GM21515 (cell line): ENCODE measurements around the gene DTX3.
"Not testable (repeated sequence)": the region's sequence is repeated elsewhere in the genome, so short reads cannot be mapped to it uniquely, and the experiment has no call there.

Experiments used
- ATAC-seq: cut with Tn5 transposase; IDR thresholded peaks from one replicate; pipeline ENCODE4 v1.9.1; 2021; ENCODE audit not compliant: unreplicated experiment

Gene DTX3, protein sequence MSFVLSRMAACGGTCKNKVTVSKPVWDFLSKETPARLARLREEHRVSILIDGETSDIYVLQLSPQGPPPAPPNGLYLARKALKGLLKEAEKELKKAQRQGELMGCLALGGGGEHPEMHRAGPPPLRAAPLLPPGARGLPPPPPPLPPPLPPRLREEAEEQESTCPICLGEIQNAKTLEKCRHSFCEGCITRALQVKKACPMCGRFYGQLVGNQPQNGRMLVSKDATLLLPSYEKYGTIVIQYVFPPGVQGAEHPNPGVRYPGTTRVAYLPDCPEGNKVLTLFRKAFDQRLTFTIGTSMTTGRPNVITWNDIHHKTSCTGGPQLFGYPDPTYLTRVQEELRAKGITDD

DNA sequence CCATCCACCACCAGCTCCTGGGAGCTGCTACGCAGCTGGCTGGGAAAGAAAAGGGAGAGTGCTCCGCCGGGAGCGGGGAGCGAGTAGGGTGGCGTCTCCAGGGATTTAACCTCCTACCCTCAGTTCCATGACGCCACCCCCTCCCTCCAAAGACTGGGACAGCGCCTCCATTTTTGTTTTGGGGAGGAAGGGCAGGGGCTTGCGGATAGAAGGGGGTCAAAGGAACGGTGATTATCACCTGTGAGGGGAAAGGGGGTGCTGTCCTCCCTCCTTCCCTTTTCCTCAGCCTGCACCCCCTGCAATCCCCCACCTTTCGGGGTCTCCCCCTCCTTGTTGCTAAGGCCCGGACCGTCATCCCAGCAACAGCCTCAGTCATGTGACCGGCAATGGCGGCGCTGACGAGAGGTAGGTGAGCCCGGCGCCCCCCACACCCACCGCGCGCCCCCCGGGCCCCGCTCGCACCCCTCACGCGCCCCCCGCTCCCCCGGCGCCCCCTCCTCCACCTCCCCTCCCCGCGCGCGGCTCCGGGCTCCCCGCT, at the start of gene DTX3:
Gene DTX3 (plus strand): TSS at position 371 of the 538 bp plus-strand sequence. CDS start 1,694 bp downstream, outside the sequence.
- ATAC-seq, result no peak

DNA sequence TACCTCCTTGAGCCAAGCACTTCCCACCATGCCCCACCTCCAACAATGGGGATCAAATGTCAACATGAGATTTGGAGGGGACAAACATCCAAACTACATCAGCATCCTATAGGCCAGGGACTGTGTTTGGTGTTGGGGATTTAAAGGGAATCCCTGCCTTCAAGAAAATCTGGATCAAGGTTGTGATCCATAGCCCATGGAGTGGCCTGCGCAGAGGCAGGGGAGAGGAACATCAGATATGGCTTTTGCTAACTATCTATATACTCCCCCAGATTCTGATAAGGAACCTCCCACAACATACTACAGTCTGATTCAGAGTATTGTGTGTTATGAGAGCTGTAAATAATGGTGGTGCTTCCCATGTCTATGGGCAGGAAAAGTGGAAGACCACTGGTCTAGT, 49.7 kb upstream of the DTX3 start:
- no peak for ATAC-seq

- no peak for ATAC-seq
Measured at GRCh38 chr12:57558864-57559263, 45.8 kb upstream of the DTX3 start.

- no peak for ATAC-seq
Measured at GRCh38 chr12:57560516-57560915, 44.1 kb upstream of the DTX3 start.

DNA sequence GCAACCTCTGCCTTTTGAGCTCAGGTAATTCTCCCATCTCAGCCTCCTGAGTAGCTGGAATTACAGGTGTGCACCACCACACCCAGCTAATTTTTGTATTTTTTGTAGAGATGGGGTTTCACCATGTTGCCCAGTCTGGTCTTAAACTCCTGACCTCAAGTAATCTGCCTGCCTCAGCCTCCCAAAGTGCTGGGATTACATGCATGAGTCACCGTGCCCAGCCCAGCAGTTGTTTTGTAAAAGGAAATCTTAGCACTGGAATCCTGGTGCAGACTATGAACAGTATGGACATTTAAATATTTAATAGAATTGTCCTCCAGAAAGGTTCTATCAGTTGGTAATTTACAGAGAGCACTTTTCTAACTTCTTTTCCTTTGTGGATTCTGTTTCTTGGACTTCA, 43.5 kb upstream of the DTX3 start:
- not testable (repeated sequence) for ATAC-seq

- ATAC-seq, result no peak
Measured at GRCh38 chr12:57563358-57563757, 41.3 kb upstream of the DTX3 start.

DNA sequence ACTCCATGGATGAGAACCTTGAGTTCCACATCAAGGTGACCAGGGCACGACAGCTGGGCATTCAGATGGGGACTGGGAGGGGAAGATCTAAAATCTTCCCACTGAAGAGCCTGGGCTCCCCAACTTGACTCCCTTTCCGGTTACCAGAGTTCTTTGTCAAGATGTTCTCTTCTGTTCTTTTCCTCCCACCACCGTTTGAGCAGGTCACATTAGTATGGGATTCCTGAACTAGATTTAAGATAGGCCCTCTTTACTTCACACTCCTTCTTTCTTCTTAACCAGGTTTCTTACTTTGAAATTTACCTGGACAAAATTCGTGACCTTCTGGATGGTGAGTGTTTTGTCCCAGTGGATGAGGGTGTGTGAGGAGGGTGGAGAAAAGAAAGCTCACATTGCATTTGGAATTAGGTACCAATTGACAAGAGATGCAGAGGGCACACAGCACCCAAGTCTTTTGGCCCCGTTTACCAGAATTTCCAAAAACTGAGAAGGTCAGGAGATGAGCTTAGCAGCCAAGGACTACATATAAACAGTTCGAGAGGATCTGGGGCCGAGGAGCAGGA, 40.4 kb upstream of the DTX3 start:
- no peak for ATAC-seq

- no peak for ATAC-seq
Measured at GRCh38 chr12:57568838-57569237, 35.8 kb upstream of the DTX3 start.

- ATAC-seq, result no peak
Measured at GRCh38 chr12:57569858-57570257, 34.8 kb upstream of the DTX3 start.

DNA sequence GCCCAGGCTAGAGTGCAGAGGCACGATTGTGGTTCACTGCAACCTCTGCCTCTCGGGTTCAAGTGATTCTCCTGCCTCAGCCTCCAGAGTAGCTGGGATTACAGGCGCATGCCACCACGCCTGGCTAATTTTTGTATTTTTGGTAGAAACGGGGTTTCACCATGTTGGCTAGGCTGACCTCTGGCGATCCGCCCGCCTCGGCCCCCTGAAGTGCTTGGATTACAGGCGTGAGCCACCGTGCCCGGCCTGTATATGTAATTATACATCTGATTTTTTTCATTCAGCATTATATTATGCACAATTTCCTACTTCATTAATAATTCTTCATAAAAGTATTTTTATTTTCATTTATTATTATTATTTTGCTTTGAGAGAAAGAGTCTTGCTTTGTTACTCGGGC, 34.2 kb upstream of the DTX3 start:
- not testable (repeated sequence) for ATAC-seq

DNA sequence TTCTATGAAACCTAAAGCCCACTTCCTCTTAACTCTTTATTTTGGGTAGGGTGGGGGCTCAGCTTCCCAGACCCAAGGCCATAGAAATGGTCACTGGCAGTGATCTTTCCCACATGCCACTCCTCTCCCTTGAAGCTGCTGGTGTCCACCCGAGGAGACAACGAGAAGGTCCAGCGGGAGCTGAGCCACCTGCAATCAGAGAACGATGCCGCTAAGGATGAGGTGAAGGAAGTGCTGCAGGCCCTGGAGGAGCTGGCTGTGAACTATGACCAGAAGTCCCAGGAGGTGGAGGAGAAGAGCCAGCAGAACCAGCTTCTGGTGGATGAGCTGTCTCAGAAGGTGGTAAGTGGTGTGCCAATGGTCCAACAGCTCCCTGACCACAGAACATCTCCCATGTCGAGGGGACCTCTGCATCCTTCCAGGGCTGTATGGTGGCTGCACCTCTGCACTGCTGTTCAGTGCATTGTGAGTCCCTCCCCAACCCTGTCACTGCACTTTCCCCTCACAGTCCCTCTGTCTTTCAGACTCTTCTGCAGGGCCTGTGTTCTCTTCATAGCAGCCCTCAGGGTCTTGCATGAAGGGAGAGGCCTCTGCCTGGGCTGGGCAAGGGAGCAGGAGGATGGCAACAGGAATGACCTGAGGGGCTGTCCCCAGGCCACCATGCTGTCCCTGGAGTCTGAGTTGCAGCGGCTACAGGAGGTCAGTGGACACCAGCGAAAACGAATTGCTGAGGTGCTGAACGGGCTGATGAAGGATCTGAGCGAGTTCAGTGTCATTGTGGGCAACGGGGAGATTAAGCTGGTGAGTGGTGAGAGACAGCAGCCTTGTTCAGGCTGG, 32.5 kb upstream of the DTX3 start:
- ATAC-seq, result no peak

DNA sequence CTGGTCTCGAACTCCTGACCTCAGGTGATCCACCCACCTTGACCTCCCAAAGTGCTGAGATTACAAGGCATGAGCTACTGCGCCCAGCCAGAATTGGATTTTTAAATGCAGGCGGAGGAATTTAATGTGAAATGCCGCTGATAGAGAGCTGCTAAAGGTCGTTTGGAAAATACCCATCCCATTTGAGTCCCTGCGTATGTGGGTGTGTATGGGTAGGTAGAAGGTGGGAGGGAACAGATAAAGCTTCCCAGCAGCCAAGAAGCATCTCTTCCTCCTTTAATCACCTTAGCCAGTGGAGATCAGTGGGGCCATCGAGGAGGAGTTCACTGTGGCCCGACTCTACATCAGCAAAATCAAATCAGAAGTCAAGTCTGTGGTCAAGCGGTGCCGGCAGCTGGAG, 29.8 kb upstream of the DTX3 start:
- no peak for ATAC-seq

- ATAC-seq, result no peak
Measured at GRCh38 chr12:57575771-57576612, 28.6 kb upstream of the DTX3 start.

DNA sequence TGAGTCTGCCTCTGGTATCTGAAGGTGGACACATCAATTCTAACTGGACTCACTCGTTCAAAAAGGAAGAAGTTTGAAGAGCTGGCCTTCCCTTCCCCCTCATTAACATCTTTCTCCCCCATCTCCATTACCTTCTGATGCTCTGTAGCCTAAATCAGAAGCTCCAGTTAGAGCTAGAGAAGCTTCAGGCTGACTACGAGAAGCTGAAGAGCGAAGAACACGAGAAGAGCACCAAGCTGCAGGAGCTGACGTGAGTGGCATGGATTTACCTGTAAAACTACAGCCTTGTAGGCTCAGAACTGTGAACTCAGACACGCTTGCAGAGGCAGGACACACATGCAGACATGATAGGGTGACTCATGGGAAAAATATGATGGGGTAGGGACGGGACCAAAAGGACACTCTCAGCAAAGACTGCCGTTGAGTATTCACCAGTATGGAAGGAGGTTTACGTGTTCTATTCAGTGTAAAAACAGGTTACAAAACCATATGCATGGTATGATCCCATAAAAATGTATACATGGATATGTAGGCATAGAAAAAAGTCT, 27.9 kb upstream of the DTX3 start:
- ATAC-seq, result no peak

DNA sequence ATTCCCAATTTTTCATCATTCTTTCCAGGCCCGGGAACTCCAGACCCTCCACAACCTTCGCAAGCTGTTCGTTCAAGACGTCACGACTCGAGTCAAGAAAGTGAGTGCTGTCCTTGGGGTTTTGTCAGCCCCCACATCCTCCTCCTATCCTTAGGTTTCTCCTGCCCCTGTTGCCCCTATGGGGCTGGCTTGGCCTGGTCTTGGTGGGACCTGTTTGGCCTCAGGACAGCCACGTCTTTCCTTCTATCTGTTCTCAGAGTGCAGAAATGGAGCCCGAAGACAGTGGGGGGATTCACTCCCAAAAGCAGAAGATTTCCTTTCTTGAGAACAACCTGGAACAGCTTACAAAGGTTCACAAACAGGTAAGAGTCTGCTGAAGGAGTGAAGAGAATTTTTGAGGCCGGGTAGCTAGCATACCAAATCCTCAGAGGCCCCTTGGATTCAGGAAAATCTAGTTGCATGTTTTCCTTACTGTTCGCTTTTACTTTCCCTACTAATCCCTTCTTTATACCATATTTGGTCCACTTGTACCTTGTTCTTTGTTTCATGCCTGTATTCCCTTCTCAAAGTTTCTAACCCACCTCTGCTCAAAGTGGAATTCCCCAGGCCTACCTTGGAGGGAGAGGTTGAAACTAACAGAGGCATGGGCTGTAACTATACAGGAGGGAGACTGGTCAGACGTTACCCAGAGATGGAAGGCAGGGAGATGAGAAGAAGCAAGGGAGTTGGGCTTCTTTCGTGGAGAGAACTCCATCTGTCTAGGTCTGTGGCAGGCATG, 26.5 kb upstream of the DTX3 start:
- no peak for ATAC-seq

DNA sequence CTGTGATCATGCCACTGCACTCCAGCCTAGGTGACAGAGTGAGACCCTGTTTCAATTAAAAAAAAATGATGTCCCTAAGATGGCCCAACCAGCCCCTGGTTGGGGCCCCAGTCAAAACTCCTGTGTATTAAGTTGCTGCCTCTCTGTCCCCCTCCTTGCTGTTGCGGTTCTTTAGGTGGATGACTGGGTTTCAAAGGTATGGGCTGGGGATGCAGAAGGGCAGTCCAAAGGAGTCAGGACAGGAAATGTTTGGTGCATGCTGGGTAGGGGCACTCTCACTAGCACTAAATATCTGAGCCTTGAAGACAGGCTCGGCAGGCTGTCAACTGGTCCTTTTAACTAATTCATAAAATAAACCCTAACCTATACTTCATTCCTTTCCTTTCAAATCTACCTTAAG, 25.6 kb upstream of the DTX3 start:
- ATAC-seq, result no peak

DNA sequence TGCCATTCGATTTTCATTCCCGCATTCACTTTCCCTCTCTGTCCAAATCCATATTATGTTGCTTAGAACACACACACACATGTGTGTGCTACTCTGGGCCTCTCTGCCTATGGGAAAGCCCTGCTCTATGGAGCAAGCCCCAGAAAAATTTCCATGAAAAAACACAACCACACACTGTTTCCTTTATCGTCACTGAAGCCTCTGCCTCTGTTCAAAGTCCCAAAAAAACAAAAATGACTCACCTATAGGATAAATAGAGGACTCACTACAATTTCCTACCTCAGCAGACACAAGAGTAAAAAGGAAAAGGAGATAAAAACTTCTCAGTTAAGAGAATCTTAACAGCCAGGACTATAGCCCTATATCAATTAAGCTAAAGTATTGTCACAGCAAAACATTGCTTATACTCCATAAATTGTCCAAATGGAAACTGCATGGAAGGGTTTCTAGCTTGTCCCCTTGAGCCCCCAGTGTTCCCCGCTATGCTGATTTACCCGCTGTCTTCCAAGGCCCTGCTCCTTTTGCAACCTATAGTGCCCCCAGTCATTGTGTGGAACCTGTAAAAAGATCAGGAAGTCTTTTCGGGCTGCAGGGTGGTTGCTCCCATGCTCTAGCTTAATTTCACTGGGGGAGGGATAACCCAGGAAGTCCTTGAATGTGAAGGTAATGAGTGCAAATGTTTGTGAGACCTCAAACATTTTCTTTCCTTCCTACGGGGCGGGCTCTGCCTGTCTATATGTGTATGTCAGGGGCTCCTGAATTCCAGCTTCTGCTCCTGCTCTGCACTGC, 24.8 kb upstream of the DTX3 start:
- no peak for ATAC-seq

DNA sequence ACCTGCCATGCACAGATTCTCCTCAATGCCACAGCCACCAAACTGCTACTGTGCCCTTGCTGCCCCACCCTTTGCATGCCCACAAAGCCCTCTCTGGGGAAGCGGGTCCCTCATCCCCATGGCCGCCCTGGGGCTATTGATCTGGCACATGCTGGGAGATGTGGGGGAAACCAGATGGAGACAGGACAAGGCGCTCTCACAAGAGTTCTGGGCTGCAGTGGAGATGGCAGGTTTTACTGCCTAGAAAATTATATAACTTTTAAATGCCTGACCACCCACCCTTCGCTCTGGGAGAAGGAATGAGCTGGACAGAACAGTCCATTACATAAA, 24.2 kb upstream of the DTX3 start:
- ATAC-seq, result no peak

GRCh38 chr12:57581802-57582201, 22.8 kb upstream of the DTX3 start:
- no peak for ATAC-seq
